ENCODE results near the gene TBX21.

GRCh38 chr17:47717979-47718621 lies 14.9 kb upstream of the TBX21 start:
- TF ChIP-seq CTCF (IDR thresholded peaks at IDR 0.05), result no peak
- no peak for TF ChIP-seq POLR2A (IDR thresholded peaks at IDR 0.05)
- no peak for TF ChIP-seq EP300 (IDR thresholded peaks at IDR 0.05)
- TF ChIP-seq POLR2AphosphoS5 (IDR thresholded peaks at IDR 0.05), result no peak

Data from suprapubic skin (tissue), 4 donors.